Measurements from ENCODE around the gene CSRP1. TPM values are rescaled to one million over a fixed set of nuclear protein-coding genes. Genes with fewer than 3 reads are reported as not detected.

Gene CSRP1
- total and polyA plus RNA-seq, 2 donors from 2014 or later: 211 to 236 TPM

GRCh38 chr1:201508809-201509208 is 1.9 kb upstream of the CSRP1 start:
- Histone ChIP-seq H3K27me3 (ENCODE audit: control insufficient read depth, insufficient read depth, low read length) (no peaks in the 10 kb centered on the region), H3K4me3 (ENCODE audit: low read length in 3 of 3) (no peak overlapping the region), H3K27ac (ENCODE audit: low read depth in 2 of 2, low read length in 2 of 2) (no peak overlapping the region), H3K9ac (ENCODE audit: low read length in 3 of 3) (no peak overlapping the region), H3K4me1 (ENCODE audit: control insufficient read depth in 2 of 3, insufficient read depth in 2 of 3, low read depth in 1 of 3, low read length in 3 of 3) (peaks cover 16 to 33% (median 24%) of the 10 kb centered on the region in 3 donors), H3K36me3 (ENCODE audit: control insufficient read depth in 2 of 3, insufficient read depth in 3 of 3, low read length in 3 of 3) (no peaks in the 10 kb centered on the region), H3K9me3 (ENCODE audit: control insufficient read depth in 2 of 3, insufficient read depth in 1 of 3, low read length in 3 of 3) (no peaks in the 10 kb centered on the region)
- no peak for TF ChIP-seq CTCF (IDR thresholded peaks at IDR 0.05; ENCODE audit: borderline replicate concordance, extremely low read depth, insufficient read depth)
- no peak for FAIRE-seq
- no peak for DNase-seq
- intact Hi-C loops (cut with DNase I): no loop called here

- DNase-seq (no peak), FAIRE-seq (no peak)
- no peaks in the 10 kb centered on the region for H3K36me3 ChIP-seq (ENCODE audit: control insufficient read depth in 2 of 3, insufficient read depth in 3 of 3, low read length in 3 of 3)
- H3K4me3 ChIP-seq (ENCODE audit: low read length in 3 of 3): peak overlapping the region; percentile 27 to 88 (median 38)
- no peaks in the 10 kb centered on the region for H3K27me3 ChIP-seq (ENCODE audit: control insufficient read depth, insufficient read depth, low read length)
- H3K27ac ChIP-seq (ENCODE audit: low read depth in 2 of 2, low read length in 2 of 2): peak overlapping the region; percentile 95 to 96
- peak overlapping the region; percentile 17 to 80 (median 75) for H3K9ac ChIP-seq (ENCODE audit: low read length in 3 of 3)
- TF ChIP-seq CTCF (IDR thresholded peaks at IDR 0.05; ENCODE audit: borderline replicate concordance, extremely low read depth, insufficient read depth): no peak
- H3K9me3 ChIP-seq (ENCODE audit: control insufficient read depth in 2 of 3, insufficient read depth in 1 of 3, low read length in 3 of 3): no peaks in the 10 kb centered on the region
- peaks cover 23 to 31% (median 25%) of the 10 kb centered on the region in 3 donors for H3K4me1 ChIP-seq (ENCODE audit: control insufficient read depth in 2 of 3, insufficient read depth in 2 of 3, low read depth in 1 of 3, low read length in 3 of 3)
- intact Hi-C loops (cut with DNase I): no loop called here
Measured at GRCh38 chr1:201507360-201507675, 395 bp upstream of the CSRP1 start.

GRCh38 chr1:201506092-201506491 is 831 bp downstream of the CSRP1 start:
- intact Hi-C loops (cut with DNase I): no loop called here
- DNase-seq (peak in 1 of 5 donors; percentile 36), FAIRE-seq (no peak)
- Histone ChIP-seq H3K27ac (ENCODE audit: low read depth in 2 of 2, low read length in 2 of 2) (peak overlapping the region; percentile 95 to 96), H3K9ac (ENCODE audit: low read length in 3 of 3) (peak overlapping the region; percentile 47 to 93 (median 80)), H3K27me3 (ENCODE audit: control insufficient read depth, insufficient read depth, low read length) (no peaks in the 10 kb centered on the region), H3K4me1 (ENCODE audit: control insufficient read depth in 2 of 3, insufficient read depth in 2 of 3, low read depth in 1 of 3, low read length in 3 of 3) (peaks cover 22 to 33% (median 24%) of the 10 kb centered on the region in 3 donors), H3K36me3 (ENCODE audit: control insufficient read depth in 2 of 3, insufficient read depth in 3 of 3, low read length in 3 of 3) (no peaks in the 10 kb centered on the region), H3K9me3 (ENCODE audit: control insufficient read depth in 2 of 3, insufficient read depth in 1 of 3, low read length in 3 of 3) (no peaks in the 10 kb centered on the region), H3K4me3 (ENCODE audit: low read length in 3 of 3) (peak overlapping the region; percentile 56 to 88 (median 81))
- no peak for TF ChIP-seq CTCF (IDR thresholded peaks at IDR 0.05; ENCODE audit: borderline replicate concordance, extremely low read depth, insufficient read depth)

GRCh38 chr1:201505503-201505890 is 1.4 kb downstream of the CSRP1 start:
- intact Hi-C loops (cut with DNase I): no loop called here
- no peaks in the 10 kb centered on the region for H3K27me3 ChIP-seq (ENCODE audit: control insufficient read depth, insufficient read depth, low read length)
- DNase-seq: peak in 3 of 5 donors; percentile 44 to 78 (median 59)
- TF ChIP-seq CTCF (IDR thresholded peaks at IDR 0.05; ENCODE audit: borderline replicate concordance, extremely low read depth, insufficient read depth): no peak
- H3K9me3 ChIP-seq (ENCODE audit: control insufficient read depth in 2 of 3, insufficient read depth in 1 of 3, low read length in 3 of 3): no peaks in the 10 kb centered on the region
- peak overlapping the region; percentile 47 to 93 (median 80) for H3K9ac ChIP-seq (ENCODE audit: low read length in 3 of 3)
- H3K4me1 ChIP-seq (ENCODE audit: control insufficient read depth in 2 of 3, insufficient read depth in 2 of 3, low read depth in 1 of 3, low read length in 3 of 3): peaks cover 26 to 35% (median 28%) of the 10 kb centered on the region in 3 donors
- peak overlapping the region; percentile 95 to 96 for H3K27ac ChIP-seq (ENCODE audit: low read depth in 2 of 2, low read length in 2 of 2)
- H3K4me3 ChIP-seq (ENCODE audit: low read length in 3 of 3): peak overlapping the region; percentile 56 to 88 (median 81)
- H3K36me3 ChIP-seq (ENCODE audit: control insufficient read depth in 2 of 3, insufficient read depth in 3 of 3, low read length in 3 of 3): no peaks in the 10 kb centered on the region
- no peak for FAIRE-seq
